ENCODE results near the gene PRSS12.

DNA sequence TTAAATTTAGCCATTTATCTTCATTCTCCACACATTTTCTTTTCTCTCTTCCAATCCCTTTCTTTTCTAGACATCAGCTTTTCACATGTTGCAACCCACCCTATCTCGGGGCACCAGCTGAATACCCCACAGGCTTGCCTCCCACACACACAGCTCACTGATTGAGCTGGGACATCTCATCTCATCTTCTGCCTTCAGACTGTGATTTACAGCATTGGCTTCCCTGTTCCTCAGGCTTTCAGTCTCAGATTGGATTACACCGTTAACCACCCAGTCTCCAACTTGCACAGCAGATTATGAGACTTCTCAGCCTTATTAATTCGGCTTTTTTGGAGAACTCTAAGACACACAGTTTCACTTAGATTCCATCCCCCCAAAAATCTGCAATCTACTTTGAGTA lies 93.7 kb downstream of the PRSS12 start:
- TF ChIP-seq, protein P1, sequence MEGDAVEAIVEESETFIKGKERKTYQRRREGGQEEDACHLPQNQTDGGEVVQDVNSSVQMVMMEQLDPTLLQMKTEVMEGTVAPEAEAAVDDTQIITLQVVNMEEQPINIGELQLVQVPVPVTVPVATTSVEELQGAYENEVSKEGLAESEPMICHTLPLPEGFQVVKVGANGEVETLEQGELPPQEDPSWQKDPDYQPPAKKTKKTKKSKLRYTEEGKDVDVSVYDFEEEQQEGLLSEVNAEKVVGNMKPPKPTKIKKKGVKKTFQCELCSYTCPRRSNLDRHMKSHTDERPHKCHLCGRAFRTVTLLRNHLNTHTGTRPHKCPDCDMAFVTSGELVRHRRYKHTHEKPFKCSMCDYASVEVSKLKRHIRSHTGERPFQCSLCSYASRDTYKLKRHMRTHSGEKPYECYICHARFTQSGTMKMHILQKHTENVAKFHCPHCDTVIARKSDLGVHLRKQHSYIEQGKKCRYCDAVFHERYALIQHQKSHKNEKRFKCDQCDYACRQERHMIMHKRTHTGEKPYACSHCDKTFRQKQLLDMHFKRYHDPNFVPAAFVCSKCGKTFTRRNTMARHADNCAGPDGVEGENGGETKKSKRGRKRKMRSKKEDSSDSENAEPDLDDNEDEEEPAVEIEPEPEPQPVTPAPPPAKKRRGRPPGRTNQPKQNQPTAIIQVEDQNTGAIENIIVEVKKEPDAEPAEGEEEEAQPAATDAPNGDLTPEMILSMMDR (IDR thresholded peaks at IDR 0.05; ENCODE audit: low read depth, low read length): no peak
- no peak for TF ChIP-seq EZH2phosphoT487 (IDR thresholded peaks at IDR 0.05; ENCODE audit: low read depth)
